Hepatocyte (in vitro differentiated cells): ENCODE data around the gene ZNF701.

Experiments
- CTCF ChIP-seq: fragments of 200-600 bp; sonication (generic); IDR thresholded peaks from 2 replicates; pipeline ENCODE4 v1.5.1; 2016; ENCODE audit warnings: antibody characterized with exemption, mild to moderate bottlenecking; ENCODE audit not compliant: poor library complexity
- EZH2 ChIP-seq: fragments of 200-600 bp; sonication (generic); IDR thresholded peaks from 2 replicates; pipeline ENCODE4 v1.6.1; 2016; ENCODE audit warnings: antibody characterized with exemption, mild to moderate bottlenecking, borderline replicate concordance

- TF ChIP-seq EZH2: no peak
- peak; percentile 56 for TF ChIP-seq CTCF
These were observed 42.7 kb upstream of the ZNF701 start, which contains the start of gene ZNF808 for GRCh38 chr19:52527134-52527955.
